G401.6 (cell line): Measurements from ENCODE around the gene NAV1.

Experiments used
- FAIRE-seq: peaks from 2 replicates; lab custom pipeline; 2012; peaks lifted over from hg19 to GRCh38; lab: Jason Lieb, UNC

Gene NAV1

DNA sequence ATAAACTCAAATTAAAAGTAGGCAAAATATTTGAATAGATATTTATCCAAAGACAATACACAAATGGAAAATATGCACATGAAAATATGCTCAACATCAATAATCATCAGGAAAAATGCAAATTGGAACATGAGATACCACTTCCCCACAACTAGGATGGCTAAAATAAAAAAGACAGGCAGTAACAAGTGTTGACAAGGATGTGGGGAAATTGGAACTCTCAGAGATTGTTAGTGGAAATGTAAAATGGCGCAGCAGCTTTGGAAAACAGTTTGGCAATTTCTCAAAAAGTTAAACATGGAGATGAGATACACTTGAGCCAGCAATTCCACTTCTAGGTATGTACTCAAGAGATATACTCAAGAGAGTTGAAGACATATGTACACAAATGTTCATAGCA is 48.8 kb downstream of the NAV1 start:
- no peak for FAIRE-seq
